ENCODE results near the gene CEP85L.

The CEP85L gene

DNA sequence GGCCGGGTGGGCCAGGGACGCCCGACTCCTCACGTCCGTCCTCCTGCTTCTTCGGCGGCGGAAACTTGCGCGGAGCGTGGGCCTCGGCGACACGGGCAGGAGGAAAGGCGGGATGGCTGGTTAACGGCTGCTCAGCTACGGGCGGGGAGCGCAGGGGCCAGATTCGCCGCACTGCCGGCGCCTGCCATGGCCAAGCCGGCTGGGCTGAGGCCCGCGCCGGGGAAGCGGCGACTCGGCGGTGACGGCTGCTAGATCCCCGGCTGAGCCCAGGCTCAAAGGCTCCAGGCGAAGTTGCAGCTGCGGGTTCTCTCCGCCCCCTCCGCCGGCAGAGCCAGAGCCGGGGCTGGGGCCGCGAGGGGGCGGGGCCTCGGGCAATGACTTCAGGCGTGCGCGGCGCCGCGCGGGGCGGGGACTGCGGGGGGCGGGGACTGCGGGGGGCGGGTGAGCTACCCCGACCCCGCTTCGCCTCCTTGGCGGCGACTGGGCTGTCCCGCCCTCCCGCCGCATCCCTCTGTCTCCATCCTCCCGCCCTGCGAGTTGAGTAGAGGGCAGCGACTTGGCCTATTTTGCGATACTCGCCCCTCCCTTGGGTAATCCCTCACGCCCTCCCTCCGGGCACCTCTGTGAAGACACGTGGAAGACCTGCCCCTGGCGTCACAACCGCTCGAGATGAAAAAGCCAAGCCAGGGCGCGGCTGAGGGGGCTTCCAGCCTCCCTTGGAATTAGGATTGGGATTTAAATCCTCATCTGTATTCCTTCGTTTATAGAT, at the start of gene CEP85L:
TSS of gene CEP85L (minus strand) at position 310 of the 769 bp plus-strand sequence. CDS start 322 bp downstream, outside the sequence.
- peak; percentile 89 for DNase-seq

DNA sequence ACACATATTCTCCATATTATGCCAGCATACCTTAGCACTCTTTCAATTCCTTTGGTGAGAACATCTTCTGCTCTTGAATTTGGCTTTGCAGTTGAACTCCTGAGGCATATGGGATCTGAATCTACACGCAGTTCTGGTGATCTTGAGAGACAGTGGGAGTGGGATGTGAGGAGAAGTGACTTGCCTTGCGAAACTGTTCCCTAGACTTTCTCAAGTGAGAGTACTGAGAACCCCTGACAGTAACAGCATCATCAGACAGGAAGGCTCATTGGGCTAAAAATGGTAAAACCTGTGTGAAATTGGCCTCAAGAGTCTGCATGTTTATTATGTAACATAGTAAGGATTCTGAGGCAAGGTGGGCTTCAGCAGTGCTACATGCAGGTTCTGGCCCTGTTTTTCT, 49.1 kb upstream of the CEP85L start:
- no peak for DNase-seq

DNA sequence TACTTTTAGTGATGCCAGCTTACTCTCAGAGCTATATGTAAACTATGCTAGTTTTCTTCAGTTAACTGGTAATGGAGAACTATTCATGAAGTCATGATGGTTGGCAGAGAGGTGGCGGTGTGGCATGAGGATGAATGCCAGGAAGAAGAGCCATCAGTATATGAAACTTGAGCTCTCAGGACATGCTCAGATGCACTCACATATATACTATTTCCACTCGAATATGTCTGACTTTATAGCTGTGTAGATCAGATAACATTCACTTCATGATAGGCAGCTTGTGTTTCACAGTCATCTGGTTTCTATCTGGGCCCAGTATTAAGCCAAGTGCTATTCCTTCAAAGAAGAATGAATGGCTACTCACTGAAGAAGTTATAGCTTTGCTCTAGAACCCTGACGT, 46.2 kb upstream of the CEP85L start:
- no peak for DNase-seq

DNA sequence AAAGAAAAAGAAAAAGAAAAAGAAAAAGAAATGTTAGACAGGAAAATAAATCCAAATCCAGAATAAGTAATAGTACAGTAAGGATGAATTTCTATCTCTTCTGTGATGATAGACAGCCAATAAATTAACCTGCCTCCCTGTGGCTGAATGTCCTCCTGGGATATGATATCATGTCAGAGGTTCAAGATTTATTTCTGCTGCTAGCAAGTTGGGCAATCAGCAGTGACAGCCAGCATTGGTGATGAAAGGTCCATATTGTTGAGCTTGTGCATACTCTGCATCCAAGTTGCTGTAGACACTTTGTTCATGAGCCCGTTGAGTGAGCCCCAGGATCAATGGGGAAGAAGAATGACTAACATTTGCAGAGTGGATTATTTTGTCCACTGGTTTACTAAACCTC, 44.9 kb upstream of the CEP85L start:
- DNase-seq: no peak

DNA sequence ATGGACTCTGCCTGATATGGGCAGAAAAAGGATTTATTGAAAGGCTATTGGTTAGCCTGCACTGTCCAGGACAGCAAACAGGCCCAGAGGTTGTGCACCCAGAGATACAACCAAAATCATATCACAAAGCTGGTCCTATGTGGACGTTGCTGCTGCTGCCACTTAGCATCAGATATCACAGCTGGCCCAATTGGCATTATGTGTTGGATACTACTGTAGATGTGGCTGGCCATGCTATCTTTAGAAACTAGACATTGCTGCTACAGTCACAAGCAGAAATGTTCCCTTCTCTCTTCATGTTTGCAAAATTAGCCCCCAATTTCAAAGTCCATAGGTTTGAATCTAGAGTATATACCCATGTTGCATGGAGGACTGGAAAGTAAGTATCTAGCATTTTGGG, 42.2 kb upstream of the CEP85L start:
- no peak for DNase-seq

DNA sequence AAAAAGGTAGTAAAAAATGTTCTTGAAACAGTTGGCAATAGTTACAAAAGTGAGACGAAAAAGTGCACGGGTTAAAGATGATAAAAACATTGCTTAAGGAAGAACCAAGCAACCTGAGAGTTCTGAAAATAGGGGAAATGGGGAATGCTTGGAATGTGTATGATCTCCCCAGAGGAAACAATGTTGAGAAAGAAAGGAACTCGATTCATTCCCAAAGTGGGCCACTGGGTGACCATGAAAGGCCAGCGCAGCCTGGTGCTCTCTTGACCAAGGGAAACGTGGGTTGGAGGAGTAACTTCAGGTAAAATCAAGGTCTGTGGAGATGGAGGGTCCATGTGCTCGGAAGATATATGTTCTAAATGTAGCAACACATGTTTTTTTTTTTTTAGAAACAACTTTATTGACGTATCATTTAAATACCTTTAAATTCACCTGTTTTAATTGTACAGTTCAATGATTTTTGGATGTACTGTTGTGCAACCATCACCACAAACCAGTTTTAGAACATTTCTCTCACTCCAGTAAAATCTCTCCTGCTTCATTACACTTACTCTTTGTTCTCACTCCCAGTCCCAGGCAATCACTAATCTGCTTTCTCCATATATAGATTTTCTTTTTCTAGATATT, 34.5 kb upstream of the CEP85L start:
- no peak for DNase-seq

DNA sequence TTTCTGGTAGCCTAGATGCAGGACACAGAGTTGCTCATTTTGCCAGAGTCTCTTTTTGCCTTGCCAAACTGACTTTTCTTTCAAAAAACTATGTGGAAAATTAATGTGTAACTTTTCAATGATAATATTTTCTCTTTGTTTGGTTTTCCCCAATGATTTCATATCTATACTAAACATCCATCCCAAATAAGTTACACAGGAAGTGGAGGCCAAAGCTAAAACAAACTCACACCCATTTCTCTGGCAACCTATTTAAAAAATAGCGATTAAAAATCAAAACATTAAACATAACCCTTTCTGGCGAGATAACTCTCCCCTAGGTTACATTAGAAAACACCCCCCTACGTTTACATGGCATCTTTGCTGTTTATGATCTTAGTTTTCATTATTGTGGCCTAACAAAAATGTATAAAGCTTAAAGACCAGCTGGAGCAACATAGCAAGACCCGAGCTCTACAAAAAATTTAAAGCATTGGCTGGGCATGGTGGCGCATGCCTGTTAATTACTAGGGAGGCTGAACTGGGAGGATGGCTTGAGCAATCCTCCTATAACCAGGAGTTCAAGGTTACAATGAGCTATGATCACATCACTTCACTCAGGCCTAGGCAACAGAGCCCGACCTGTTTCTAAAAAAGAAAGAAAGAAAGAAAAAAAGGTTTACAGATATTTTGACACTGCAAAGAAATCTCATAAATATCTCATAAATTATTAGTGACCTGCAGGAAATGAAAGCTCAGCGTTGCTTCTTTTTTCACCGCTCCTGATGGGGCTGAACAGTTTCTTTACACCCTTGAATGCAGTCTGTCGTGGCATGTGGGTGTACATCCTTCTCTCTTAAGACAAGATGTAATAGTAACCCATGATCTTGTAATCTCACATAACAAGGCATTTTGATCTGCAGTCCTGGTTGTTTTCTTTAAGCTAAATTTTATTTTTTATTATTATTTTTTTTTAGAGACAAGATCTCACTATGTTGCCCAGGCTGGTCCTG, 32.8 kb upstream of the CEP85L start:
- no peak for DNase-seq

DNA sequence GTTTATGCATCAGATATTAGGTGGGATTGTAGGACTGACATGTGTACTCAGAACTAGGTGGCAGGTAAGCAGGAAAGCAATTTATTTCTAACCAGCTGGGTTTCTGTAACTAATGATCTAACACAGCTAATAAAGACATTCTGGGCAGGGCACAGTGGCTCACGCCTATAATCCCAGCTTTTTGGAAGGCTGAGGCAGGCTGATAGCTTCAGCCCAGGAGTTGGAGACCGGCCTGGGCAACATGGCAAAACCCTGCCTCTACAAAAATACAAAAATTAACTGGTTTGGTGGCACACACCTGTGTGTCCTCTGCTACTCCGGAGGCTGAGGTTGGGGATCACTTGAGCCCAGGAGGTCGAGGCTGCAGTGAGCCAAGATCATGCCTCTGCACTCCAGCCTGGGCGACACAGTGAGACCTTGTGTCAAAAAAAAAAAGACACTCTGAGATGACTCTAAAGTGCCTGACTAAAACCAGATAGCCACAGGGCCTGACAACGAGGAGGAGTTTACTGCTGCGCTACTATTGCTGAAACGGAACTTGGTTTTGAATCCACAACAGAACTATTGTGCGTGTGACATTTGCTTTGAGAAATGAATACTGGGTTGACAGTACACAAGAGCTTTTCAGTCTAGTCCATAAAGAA, 29.2 kb upstream of the CEP85L start:
- peak; percentile 36 for DNase-seq

DNA sequence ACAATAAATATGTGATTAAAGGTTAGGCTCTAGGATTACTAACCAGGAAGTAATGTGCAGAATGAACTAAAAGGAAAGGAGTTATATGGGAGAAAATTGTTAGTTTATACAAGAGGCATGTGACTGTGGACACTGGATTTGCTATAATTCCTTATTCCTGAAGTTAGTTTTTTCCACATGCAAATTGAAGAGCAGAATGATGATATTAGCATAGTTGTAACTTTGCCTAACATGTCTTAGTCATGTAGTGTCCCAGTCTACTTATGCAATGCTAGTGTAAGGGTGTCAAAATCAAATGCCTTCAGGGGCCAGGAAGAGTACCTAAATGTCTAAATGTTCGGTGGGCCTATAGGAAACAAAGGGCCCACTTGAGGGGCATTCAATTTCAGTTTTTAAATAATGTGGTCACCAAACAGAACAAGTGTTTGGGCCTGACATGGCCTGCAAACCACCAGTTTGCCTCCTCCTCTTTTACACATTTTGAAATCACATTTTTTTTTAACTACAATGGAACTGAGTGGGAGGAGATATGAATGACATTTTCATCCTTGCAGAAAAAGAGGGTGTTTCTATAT, 28.0 kb upstream of the CEP85L start:
- no peak for DNase-seq

DNA sequence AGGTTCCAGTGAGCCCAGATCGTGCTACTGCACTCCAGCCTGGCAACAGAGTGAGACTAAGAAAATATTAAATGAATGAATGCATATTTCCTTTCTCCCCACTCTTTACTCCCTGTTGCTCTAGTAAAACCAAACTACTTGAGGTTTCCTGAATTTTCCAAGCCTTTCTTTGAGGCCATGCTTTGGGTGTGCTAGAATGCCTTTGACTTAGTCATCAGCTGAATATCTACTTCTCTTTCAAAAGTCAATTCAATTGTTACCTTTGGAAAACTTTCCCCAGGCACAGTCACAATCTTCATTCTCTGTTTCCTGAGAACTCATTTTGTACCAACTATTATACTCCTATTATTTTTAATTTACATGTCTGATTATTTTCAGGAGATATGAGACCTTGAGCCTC, 27.5 kb upstream of the CEP85L start:
- DNase-seq: no peak

DNA sequence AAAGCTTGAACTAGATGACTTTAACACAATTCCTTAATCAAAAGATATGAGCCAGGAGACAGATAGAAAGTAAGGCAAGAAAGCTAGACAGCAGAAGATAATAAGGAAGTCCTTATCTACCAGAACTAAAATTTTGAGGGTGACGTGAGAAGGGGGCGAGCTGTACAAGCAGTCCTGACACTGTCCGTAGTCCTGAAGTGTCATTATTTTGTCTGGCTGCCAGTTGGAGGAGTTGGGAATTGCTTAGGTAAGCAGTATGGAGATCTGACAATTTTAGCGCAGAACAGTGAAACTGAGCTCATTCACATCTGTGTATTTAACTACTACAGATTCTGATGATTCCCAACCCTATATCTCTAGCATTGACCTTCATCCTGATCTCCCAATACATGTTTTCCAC, 25.8 kb upstream of the CEP85L start:
- DNase-seq: no peak

DNA sequence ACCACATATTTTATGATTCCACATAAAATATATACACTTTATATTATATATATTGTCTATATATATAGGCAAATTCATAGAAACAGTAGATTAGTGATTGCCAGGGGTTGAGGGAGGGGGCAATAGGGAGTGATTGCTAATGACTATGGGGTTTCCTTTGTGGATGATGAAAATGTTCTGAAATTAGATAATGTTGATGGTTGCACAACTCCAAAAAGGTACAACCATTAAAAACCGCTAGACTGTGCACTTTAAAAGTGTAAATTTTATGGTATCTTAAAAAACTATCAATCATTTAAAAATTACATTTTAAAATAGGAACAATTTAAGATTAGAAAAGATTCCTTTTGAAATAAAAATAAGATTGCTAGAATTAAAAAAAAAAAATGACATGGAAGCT, 23.8 kb upstream of the CEP85L start:
- no peak for DNase-seq

DNA sequence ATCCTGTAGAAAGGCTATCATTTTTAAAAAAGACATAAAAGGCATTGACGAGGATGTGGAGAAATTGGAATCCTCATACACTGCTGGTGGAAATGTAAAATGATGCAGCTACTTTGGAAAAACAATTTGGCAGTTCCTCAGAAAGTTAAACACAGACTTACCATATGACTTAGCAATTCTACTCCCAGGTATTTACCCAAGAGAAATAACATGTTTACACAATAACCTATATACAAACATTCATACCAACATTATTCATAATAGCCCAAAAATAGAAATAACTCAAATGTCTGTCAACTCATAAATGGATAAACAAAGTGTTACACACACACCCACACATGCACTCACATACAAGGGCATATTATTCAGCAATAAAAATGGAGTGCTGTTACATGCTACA, 23.4 kb upstream of the CEP85L start:
- DNase-seq: no peak

DNA sequence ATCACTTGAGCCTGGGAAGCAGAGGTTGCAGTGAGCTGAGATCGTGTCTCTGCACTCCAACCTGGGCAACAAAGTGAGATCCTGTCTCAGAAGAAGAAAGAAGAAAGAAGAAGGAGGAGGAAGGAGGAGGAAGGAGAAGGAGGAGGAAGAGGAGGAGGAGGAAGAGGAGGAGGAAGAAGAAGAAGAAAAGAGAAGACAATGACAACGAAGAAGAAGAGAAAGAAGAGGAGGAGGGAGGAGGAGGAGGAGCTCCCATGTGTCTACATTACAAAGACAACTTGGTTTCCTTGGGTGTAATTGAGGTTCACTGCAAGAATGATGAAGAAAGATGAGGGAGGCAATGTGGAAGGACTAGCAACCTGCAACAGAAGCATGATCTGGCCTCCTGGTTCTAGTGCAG, 21.3 kb upstream of the CEP85L start:
- no peak for DNase-seq

DNA sequence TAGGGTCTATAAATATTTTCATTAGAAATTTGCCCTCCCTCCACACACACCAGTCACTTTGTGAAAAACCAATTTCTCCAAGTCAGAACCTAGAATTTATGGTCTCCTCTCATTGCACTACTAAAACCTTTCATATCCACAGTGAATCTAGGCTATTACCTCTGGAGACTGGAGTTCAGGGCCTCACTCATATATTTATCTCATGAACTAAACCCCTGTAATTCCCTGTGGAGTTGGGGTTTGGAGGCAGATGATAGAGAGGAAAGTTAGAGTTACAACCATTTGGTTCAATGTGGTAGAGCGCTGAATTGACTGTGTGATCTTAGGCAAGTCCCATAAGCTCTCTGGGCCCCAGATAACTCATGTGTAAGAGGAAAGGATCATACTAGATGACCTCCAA, 18.2 kb upstream of the CEP85L start:
- no peak for DNase-seq

DNA sequence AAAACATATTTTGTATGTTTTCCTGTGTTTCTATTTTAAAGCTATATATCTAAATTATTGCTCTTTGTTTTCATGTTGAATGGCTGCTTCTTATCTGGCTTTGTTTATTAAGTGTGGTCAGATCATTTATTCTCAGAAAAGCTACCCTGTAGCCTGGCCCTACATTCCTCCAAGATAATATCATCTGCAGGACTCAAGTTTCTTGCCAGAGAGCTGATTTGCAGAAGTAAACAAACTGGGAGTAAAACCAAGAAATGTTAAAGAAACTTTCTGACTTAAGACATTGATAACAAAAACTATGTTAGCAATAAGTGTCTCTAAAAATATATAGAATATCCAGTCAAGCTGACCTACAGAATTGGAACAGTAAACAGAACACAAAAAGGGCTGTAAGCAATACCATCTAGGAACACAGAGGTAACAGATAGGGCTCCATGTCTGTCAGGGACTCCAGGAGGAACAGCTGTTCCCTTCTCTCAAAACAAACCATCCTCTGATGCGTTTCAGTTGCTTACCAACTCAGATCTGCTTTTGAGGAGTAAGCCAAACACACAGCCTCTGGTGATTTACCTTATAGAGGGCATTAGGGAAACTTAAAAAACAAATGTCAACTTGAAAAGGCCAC, 17.5 kb upstream of the CEP85L start:
- no peak for DNase-seq

DNA sequence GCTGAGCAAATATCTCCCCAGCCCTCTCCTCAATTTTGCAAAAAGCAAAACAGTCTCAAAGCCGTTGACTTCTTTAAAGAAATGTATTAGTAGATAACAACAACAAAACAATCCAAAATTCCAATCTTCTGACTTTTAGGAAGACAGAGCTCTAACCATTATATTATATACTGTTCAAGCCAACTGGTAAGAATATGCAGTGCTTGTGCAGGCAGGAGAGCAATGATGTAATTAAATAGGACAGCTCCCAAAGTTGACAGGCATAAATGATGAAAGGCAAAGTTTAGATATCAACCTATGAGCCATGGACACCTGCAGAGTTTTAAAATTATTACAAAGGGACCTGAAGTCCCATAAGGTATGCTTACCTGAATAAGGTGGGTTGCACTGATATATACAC, 16.6 kb upstream of the CEP85L start:
- no peak for DNase-seq

DNA sequence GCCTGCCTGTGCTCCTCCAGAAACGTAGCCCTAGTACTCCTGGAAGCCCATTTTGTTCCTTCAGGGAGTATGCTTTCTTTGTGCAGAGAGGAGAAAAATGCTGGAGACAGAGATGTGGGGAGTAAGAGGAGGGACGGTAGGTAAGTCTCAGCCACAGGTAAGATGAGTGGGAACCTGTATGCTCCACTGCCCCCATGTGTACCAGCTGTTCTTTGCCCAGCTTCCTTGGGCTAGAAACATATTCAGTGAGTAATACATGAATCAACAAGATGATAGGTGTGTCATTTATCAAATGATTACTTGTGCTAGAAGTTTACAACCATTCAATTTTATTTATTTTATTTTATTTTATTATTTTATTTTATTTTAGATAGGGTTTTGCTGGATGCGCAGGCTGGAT, 13.6 kb upstream of the CEP85L start:
- no peak for DNase-seq

DNA sequence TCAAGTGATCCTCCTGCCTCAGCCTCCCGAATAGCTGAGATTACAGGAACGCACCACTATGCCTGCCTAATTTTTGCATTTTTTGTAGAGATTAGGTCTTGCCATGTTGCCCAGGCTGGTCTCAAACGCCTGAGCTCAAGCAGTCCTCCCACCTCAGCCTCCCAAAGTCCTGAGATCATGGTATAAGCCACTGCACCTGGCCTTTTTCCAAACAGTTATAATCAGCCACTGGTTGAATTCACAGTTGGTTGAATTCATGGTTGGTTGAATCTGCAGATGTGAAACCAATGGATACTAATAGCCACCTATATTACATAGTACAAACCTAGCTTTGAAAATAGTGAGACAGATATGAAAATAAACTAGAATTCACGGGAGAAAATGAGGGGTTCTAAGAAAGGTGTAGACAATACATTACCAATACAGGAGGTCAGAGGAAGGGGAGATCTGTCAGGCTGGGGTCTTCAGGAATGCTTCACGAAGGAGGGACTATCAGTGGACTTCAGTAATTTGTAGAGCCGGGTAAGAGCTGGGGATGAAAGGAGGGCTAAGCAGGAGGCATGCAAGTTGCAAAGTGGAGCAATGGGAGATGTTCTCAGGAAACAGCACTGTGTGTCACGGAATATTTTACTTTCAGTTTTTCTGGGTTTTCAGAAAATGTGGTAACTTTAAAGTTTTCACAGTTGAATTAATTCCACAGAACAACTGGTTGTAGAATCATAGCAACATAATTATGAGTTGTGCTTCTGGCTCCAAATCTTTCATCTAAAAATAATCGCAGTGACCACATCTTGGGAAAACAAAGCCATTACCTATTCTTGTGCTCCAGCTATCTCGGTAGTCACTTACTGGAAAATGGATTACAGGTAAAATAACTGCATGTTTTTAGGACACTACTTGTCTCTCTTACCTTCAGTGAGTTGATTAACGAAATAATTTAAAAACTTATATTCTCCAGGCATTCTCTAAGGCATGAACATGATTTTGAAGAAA, 12.9 kb upstream of the CEP85L start:
- DNase-seq: no peak

DNA sequence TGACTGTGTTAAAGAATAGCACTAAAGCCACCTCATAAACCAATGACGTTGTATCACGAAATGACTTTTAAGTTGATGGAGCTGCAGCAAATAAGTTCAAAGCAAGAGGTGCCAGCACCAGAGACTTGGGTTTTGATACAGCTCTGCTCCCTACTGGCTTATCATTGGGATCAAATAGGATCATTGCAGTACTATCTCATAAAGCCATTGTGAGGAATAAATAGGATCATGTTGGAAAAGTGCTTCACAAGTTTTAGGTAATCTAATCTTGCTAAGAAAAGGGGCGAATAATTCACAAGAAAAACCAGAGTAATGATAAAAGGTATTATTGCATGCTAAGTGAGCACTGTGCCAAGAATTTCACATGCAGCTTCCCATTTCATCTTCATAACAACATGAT, 10.4 kb upstream of the CEP85L start:
- DNase-seq: no peak

DNA sequence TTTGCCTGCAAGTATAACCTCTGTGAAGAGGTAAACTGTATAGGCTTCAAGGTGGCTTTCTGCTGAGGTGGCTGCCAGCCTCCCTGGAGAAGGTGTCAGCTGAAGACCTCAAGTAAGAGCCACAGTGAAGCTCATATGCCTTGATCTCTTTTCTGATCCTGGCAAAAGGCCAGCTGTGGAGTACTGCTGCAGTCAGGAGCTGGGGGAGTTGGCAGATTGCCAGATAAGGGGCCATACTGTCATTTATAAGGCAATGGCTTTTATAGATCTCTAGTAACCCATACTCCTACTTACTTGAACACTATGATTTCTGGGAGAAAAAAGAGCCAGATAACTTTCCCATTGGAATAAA, 8.8 kb upstream of the CEP85L start:
- peak; percentile 58 for DNase-seq

Data from stimulated activated CD4-positive, alpha-beta T cell treated with anti-CD3 and anti-CD28 coated beads, Interleukin-1b, Interleukin-23, amount 100 ng/mL, for 48 hours (primary cell).